HepG2 (cell line): ENCODE measurements around the gene GUCA1A. TPM values are rescaled to one million over a fixed set of nuclear protein-coding genes. Genes with fewer than 3 reads are reported as not detected.

ENCODE experiments used
- HDAC6 ChIP-seq: fragments of 200-600 bp; sonication (generic); IDR thresholded peaks from 2 replicates; pipeline ENCODE4 v1.7.0; 2017; ENCODE audit warnings: mild to moderate bottlenecking, antibody characterized with exemption, low read length, low read depth
- PATZ1 ChIP-seq: sonication (generic); formaldehyde crosslinking; IDR thresholded peaks from 2 replicates; pipeline ENCODE4 v1.4.0; 2020; ENCODE audit warnings: missing genetic modification reagents
- PBX2 ChIP-seq: IDR thresholded peaks from 2 replicates; pipeline ENCODE4 v1.6.1; 2016; ENCODE audit warnings: control low read depth
- POLR2A ChIP-seq, 2 experiments: IDR thresholded peaks; 2 replicates each; pipeline ENCODE4 v1.6.1; 2011; ENCODE audit warnings: low read depth in 2 of 2, low read length in 2 of 2, mild to moderate bottlenecking in 1 of 2, moderate library complexity in 1 of 2; ENCODE audit not compliant: insufficient read depth in 1 of 2
- ZFP91 ChIP-seq: sonication (generic); formaldehyde crosslinking; IDR thresholded peaks from 2 replicates; pipeline ENCODE4 v1.9.0; 2022; ENCODE audit warnings: missing genetic modification reagents, mild to moderate bottlenecking, borderline replicate concordance
- ZHX1 ChIP-seq: sonication (generic); formaldehyde crosslinking; IDR thresholded peaks from 2 replicates; pipeline ENCODE4 v1.8.1; 2022; ENCODE audit warnings: low read depth, mild to moderate bottlenecking, missing genetic modification reagents
- ZNF142 ChIP-seq: sonication (generic); formaldehyde crosslinking; IDR thresholded peaks from 2 replicates; pipeline ENCODE4 v1.4.0; 2020; ENCODE audit warnings: missing genetic modification reagents
- ZNF224 ChIP-seq: sonication (generic); formaldehyde crosslinking; IDR thresholded peaks from 2 replicates; pipeline ENCODE4 v1.5.0; 2020; ENCODE audit warnings: mild to moderate bottlenecking, missing genetic modification reagents
- ZNF503 ChIP-seq: sonication (generic); formaldehyde crosslinking; IDR thresholded peaks from 2 replicates; pipeline ENCODE4 v1.4.0; 2020; ENCODE audit warnings: missing genetic modification reagents
- ZNF878 ChIP-seq: sonication (generic); formaldehyde crosslinking; IDR thresholded peaks from 2 replicates; pipeline ENCODE4 v1.8.1; 2023; ENCODE audit warnings: mild to moderate bottlenecking, missing genetic modification reagents, moderate library complexity
- polyA plus RNA-seq, 8 experiments: library from polyadenylated mRNA; depleted of rRNA in 3 of 8; stranded (reverse) in 7 of 8; unstranded in 1 of 8; fragments of >200 nt; fragmentation: Illumina TruSeq in 4 of 8; extraction: Trizol in 4 of 8; gene quantifications; 2 replicates each; pipeline versions ENCODE4 v1.2.1 to v1.2.3, GENCODE V29; 2011 to 2016; ENCODE audit warnings: low read depth in 4 of 8, missing spikeins in 1 of 8, mixed read lengths in 1 of 8; ENCODE audit not compliant: insufficient read depth in 1 of 8
- total RNA-seq, 5 experiments: library from RNA; depleted of rRNA; stranded (reverse); fragments of >200 nt; fragmentation: Illumina TruSeq; extraction: Trizol; gene quantifications; 2 replicates each; pipeline ENCODE4 v1.2.3, GENCODE V29; 2016; ENCODE audit warnings: low read depth in 1 of 5

GUCA1A gene
- total and polyA plus RNA-seq, 2 of the 13 experiments (the other 11 are each of a cell fraction or from before 2014, with no cell fraction given): not detected

- TF ChIP-seq ZNF503 (CRISPR knock-in tag) (peak; percentile 23; the same call in 1 of the 2 replicates), POLR2A (IDR thresholded peaks at IDR 0.05; ENCODE audit: insufficient read depth in 1 of 2, low read depth in 2 of 2, low read length in 2 of 2) (no peak), PATZ1 (CRISPR knock-in tag) (no peak), ZHX1 (CRISPR knock-in tag) (no peak), PBX2 (CRISPR knock-in tag) (no peak), ZNF224 (no peak), ZFP91 (CRISPR knock-in tag) (no peak), ZNF878 (CRISPR knock-in tag) (no peak), ZNF142 (CRISPR knock-in tag) (no peak), HDAC6 (no peak)
These were observed 24.6 kb downstream of the GUCA1A start (continued) for GRCh38 chr6:42197555-42198362.
